Endometrial microvascular endothelial cells (primary cell): ENCODE data around the gene PANX1. TPM values are rescaled to one million over a fixed set of nuclear protein-coding genes. Genes with fewer than 3 reads are reported as not detected.
"Not testable (repeated sequence)": the region's sequence is repeated elsewhere in the genome, so short reads cannot be mapped to it uniquely, and the experiment has no call there.

Source experiments
- in situ Hi-C: cut with HindIII; loops from 2 replicates; pipeline ENCODE4 v1.10.0; 2017; ENCODE audit warnings: low sequenced_read_pairs, low pct_unique_long_range_greater_than_20kb; ENCODE audit errors: inconsistent ontology term
- total RNA-seq: library from RNA; depleted of rRNA; stranded (reverse); fragments of >200 nt; gene quantifications from one replicate; pipeline ENCODE4 v1.2.3, GENCODE V29; 2015; ENCODE audit errors: inconsistent ontology term

The PANX1 gene, protein sequence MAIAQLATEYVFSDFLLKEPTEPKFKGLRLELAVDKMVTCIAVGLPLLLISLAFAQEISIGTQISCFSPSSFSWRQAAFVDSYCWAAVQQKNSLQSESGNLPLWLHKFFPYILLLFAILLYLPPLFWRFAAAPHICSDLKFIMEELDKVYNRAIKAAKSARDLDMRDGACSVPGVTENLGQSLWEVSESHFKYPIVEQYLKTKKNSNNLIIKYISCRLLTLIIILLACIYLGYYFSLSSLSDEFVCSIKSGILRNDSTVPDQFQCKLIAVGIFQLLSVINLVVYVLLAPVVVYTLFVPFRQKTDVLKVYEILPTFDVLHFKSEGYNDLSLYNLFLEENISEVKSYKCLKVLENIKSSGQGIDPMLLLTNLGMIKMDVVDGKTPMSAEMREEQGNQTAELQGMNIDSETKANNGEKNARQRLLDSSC
- 51.0 TPM for total RNA-seq

DNA sequence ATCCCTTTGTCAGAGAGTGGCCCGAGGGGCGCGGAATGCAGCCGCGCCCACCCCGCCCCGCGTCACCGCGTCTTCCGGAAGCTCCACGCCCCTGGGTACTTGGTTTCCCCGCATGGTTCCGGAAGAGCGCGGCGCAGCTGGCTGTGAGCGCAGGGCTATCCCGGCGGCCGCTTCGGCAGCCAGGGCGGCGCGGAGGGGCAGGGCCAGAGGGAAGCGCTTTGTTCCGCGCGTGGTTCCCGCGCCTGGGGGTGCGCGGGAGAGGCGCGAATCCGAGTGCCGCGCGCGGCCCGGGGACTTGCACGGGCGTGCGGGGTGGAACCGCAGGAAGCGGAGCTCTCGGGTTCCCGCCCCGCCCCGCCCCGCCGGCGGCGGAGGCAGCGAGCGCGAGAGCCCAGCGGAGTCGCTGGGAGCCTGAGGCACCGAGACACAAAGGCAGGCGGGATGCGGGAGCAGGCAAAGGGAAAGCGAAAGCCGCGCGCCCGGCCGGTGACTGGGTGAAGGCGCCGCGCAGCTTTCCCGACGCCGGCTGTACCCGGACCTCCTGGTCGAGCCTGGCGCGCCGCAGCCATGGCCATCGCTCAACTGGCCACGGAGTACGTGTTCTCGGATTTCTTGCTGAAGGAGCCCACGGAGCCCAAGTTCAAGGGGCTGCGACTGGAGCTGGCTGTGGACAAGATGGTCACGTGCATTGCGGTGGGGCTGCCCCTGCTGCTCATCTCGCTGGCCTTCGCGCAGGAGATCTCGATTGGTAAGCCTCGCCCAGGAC is at the start of gene PANX1:
PANX1 (plus strand) TSS at position 96 of the 766 bp plus-strand sequence; CDS start at position 568, 472 bp downstream.
- in situ Hi-C loops, result no loop called here

DNA sequence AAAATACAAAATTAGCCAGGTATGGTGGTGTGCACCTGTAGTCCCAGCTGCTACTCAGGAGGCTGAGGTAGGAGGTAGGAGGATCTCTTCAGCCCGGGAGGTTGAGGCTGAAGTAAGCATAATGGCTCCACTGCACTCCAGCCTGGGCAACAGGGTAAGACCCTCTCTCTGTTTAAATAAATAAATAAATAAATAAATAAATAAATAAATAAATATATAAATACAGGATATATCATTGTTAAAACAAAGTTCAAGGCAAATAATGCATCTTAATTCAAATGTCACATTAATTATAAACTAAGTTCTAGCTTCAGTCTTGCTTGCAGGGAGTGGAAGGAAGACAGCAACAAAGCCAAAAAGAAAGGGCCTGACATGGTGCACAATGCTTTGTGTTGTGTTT is 44.5 kb upstream of the PANX1 start:
- in situ Hi-C loops, result no loop called here

DNA sequence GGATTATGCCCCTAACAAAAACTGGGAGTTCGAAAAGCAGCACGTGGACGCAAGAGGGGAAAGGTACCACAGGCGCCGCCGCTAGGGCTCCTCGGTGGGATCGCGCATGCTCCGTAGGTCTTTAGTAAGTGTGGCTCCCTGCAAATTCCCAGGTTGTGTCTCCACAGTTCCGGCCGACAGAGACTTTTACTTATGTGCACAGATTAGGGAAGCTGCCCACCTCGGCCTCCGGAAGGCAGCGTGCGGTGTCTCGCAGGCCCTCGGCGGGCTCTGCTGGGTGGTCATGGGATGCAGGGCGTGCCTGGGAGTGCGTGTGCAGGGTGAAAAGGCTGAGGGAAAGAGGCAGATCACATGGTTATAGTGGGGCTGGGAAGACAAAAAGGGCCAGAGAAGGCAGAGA is 39.7 kb upstream of the PANX1 start:
- in situ Hi-C loops, result no loop called here

DNA sequence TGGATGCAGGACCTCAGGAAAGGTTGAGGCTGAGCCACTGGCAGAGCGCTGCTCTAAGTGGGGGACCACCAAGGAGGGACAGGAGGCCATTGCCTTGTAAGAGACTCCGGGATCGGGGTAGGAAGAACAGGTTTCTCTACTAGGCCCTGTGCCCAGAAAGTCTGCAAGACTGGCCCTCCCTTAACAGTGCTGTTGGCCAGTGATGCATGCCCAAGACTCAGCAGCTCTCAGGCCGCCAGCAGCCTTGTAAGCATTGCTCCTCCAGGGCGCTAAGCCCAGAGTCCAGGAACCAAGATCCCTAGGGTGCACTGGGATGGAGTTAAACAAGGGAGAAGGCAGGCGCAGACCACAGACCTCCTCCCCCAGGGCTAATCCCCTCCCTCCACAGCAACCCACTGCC is 39.3 kb upstream of the PANX1 start:
- in situ Hi-C loops, result no loop called here

DNA sequence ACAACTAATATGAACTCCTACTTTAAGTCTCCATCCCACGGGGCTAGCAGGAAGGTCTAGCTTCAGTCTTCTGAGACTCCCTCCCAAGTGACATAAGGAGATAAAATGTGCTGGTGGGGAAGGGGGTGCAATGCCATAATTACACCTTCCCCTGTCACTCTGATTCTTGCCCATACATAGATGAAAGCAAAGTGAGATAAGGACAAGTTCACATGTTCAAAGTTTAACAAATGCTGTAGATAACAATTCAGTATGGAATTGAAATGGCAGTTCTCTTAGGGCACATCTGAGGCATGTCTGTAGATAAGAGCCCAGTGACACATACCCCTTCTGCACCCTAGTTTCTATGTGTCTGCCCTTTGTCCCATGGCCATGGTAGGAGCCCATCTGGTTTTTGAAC is 38.2 kb upstream of the PANX1 start:
- in situ Hi-C loops, result no loop called here

DNA sequence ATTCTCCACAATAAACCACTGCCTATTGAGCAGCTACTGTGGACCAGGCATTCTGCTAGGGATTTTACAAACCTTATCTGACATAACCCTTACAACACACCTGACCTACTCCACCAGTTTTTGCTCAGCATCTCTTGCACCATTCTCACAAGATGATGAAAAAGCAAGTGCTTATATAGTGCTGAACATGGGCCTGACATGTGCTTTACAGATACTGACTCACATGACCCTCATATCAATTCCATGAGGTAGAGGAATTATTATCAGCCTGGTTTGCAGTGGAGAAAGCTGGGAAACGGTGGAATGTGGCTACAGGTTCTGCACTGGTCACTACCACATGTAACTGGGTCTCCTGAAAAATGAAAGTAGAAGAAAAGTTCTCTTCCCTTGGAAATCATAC is 37.5 kb upstream of the PANX1 start:
- in situ Hi-C loops, result no loop called here

DNA sequence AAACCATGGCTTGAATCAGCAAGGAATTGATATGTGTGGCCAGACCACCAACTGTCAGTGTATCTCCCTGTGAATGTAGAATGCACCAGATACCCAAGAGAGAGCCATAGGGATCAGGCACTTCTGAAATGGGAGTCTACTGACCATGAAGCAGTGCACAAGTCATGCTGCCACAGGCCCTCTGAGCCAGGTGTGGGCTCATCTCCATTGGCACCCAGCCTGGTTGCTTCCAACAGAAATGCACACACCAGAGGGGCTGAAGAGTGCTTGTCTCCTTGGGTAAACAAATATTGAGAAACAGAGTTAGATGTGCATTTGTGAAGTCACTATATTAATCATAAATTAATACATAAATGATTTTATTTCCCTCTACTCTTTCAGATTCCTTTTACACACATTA is 28.4 kb upstream of the PANX1 start:
- in situ Hi-C loops, result no loop called here

DNA sequence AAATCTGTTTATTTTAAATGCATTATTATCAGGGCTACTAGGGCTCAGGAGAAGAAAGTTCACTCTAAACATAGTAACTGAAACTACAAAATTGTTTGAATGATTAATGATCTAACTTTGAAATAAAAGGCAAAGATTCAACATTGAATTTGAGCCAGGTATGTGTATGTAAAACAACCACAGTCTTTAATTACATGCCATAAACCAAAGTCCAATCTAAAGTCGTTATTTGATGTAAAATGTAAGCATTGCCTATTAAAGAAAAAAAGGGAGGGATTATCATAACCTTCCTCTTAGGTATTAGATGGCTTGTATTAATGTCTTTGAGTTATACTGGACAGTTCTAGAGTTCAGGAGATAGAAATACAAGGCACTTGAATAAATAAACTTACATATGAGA is 25.2 kb upstream of the PANX1 start:
- in situ Hi-C loops, result no loop called here

DNA sequence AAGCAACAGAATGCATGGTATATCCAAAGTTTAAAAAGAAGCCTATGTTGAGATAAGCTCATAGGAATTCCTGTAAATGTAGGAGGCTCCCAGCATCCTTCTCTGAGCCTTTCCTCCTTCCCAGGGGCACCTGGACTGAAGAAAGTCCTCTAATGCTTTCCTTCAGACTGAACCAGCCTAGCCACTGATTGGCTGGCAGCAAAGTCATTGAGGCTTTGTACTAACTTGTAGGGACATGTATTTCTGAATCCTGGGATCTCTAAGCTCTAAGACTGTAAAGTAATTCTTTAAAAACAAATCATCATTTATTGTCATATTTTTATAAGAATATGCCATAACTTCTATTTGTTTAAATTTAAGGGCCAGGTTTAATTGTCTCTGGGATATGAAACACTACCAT is 23.9 kb upstream of the PANX1 start:
- in situ Hi-C loops, result no loop called here

DNA sequence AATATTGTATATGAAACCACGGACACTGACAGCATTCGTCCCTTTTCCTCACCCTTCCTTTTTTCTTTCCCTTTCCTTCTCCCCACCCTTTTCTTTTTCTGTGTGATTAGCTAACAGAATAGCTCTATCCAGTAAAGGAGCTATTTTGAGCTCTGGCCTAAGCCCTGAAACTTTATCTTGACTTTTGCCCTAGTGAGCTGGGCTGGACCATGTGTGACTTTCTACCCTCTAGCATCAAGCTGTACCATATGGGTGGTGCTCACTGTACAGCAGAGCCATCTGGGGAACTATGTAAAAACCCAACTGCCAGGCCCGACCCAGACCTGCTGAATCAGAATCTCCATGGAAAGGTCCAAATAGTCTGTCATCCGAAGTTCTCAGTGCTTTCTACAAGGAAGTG is 21.9 kb upstream of the PANX1 start:
- in situ Hi-C loops, result no loop called here

DNA sequence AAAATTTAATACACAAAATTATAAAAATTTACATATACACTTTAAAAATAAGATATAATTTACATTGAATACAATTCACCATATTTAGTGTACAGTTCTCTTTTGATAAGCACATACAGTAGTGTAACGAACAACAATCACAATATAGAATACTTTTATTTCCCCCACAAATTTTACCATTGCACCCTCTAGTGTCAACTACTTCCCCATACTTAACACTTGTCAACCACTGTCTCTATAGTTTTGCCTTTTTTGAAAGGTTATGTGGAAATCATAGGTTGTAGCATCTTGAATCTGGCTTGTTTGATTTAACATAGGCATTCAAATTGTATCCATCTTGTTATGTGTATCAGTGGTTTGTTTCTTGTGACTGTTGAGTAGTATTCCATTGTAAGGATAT is 21.3 kb upstream of the PANX1 start:
- in situ Hi-C loops, result no loop called here

DNA sequence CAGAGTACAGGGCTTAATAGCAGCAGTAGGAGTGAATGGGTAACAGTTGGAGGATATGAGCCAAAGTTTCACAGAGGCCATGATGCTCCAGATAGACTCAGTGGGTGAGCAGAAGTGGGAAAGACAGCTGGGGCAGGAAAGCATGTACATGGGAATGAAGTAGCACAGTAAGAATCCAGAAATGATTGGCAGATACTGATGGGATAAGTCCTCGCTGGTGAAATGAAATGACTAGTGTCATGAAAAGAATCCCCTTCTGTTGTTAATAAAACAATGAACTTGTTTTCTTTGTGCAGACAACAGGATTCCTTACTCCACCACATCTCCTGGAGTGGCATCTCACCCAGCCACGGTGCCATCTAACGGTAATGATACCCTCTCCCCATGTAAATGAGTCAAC is 17.4 kb upstream of the PANX1 start:
- in situ Hi-C loops, result no loop called here

DNA sequence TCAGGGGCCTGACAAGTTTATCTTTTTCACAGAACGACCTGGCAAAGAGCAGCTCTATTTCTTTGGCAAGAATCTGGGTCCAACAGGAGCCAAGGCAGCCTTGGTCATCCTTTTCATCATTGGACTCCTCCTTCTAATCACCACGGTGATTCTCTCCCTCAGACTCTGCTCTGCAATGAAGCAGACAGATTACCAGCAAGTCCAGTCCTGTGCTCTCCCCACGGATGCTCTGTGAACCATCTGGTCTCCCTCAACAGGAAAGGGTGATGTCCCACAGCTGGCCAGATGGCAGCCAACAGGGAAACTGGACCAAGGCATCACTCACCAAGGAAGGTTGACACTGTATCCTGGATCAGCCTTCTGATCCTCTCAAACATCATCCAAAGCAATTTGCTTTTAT is 17.0 kb upstream of the PANX1 start:
- in situ Hi-C loops, result no loop called here

DNA sequence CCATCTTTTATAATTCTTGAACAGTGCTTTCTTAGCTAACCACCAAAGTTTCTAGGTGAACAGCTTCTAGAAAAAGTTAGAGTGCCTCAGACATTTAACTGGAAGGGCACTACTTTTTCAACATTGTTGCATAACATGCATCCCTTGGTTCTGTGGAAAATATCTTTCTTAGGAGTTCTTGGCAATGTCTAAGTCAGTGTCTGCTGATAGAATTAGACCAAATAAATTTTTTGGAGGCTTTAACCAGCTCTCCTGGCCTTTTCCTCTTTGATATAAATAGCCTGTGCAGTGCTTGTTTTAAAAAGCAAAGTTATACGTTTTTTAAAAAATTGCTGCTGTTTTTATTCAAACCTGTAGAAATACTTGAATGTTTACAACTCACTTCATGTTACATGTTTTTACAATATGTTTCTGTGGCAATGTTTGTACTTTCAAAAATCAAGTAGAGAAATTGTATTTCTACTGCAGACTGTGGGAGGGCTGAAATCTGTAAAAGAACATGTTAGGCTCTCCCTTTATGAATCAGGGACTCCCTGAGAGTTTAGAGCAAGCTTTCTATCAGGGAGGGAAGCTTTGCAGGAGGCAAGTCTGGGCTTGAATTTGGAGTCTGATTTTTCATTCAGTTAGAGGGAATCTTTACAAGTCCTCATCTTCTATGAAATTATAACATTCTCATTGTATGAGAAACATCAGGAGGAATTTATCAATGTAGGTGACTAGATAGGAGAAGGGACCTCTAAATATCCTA is 16.3 kb upstream of the PANX1 start:
- in situ Hi-C loops, result no loop called here

DNA sequence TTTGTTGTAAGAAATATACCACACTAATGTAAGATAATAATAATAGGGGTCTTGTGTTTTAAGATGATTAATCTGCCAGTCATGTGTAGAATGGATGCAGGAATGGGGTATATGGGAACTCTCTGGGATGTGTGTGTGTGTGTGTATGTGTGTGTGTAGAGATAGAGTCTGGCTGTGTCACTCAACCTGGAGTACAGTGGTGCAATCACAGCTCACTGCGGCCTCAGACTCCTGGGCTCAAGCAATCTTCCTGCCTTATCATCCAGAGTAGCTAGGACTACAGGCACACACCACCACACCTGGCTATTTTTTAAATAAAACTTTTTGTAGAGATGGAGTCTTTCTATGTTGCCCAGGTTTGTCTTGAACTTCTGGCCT is 11.5 kb upstream of the PANX1 start:
- in situ Hi-C loops, result no loop called here

DNA sequence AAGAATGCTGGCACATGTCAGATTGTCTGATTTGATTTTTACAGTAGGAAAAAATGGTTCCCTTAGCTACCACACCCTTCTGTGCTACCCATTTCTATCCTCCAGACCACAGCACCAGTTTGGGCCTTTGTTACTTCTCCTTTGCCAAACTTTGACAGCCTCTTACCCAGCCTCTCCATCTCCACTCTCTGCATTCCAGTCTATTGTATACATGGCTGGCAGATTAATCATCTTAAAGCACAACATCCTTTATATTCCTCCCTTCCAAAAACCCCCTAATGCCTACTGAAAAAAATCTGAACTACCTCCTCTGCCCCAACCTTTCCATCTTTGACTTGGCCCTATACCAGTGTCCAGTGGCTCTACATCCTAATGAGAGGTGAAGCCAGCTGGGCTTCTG is 10.8 kb upstream of the PANX1 start:
- in situ Hi-C loops, result no loop called here

DNA sequence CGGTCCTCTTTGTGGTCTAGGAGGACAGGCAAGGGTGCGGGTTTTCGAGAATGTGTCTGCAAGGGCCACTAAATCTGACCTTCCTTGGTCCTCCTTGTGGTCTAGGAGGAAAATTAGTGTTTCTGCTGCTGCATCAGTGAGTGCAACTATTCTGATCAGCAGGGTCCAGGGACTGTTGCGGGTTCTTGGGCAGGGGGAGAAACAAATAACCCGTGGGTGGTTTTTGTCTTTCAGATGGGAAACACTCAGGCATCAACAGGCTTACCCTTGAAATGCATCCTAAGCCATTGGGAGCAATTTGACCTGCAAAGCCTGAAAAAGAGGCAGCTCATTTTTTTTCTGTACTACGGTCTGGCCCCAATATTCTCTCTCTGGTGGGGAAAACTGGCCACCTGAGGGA is 9.0 kb upstream of the PANX1 start:
- in situ Hi-C loops, result not testable (repeated sequence)

DNA sequence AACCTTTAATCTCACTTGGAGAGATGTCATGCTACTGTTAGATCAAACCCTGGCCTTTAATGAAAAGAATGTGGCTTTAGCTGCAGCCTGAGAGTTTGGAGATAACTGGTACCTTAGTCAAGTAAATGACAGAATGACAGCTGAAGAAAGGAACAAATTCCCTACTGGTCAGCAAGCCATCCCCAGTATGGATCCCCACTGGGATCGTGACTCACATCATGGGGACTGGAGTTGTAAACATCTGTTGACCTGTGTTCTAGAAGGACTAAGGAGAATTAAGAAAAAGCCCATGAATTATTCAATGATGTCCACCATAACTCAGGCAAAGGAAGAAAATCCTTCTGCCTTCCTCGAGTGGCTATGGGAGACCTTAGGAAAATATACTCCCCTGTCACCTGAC is 8.1 kb upstream of the PANX1 start:
- in situ Hi-C loops, result not testable (repeated sequence)

DNA sequence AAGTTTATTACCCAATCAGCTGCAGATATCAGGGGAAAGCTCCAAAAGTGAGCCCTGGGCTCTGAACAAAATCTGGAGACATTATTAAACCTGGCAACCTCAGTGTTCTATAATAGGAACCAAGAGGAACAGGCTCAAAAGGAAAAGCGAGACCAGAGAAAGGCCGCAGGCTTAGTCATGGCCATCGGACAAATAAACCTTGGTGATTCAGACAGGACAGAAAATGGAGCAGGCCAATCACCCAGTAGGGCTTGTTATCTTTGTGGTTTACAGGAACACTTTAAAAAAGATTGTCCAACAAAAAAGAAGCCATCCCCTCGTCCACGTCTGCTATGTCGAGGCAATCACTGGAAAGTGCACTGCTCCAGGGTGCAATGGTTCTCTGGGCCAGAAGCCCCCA is 7.7 kb upstream of the PANX1 start:
- in situ Hi-C loops, result no loop called here
